ENCODE measurements around the gene PCNT. TPM values are rescaled to one million over a fixed set of nuclear protein-coding genes. Genes with fewer than 3 reads are reported as not detected.

The PCNT gene
- total and polyA plus RNA-seq, 2 of the 4 experiments (the other 2 are of a cell fraction): 10.0 to 19.4 TPM

GRCh38 chr21:46472246-46472645, 148.3 kb downstream of the PCNT start:
- Histone ChIP-seq H4K8ac (ENCODE audit: low read depth in 2 of 2, low read length in 2 of 2) (no peak overlapping the region), H4K5ac (ENCODE audit: low read depth, low read length) (no peak overlapping the region), H3K4ac (ENCODE audit: low read depth, low read length) (no peak overlapping the region), H3K27me3 (ENCODE audit: control insufficient read depth, insufficient read depth, low read length) (no peaks in the 10 kb centered on the region), H3K18ac (ENCODE audit: low read depth, low read length) (no peak overlapping the region), H3K23ac (ENCODE audit: low read depth, low read length) (no peak overlapping the region), H3K4me3 (ENCODE audit: insufficient read depth, low read depth, low read length) (no peak overlapping the region), H2BK120ac (ENCODE audit: low read depth, low read length) (no peak overlapping the region), H3K9me1 (ENCODE audit: insufficient read depth, low read length) (peaks cover 13% of the 10 kb centered on the region), H2BK15ac (ENCODE audit: low read depth, low read length) (no peak overlapping the region), H4K91ac (ENCODE audit: insufficient read depth, low read depth, low read length) (no peak overlapping the region), H3K36me3 (ENCODE audit: control insufficient read depth, insufficient read depth, low read length) (peaks cover 3% of the 10 kb centered on the region; the same call in 1 of the 2 replicates), H4K20me1 (ENCODE audit: insufficient read depth, low read length) (peaks cover 23% of the 10 kb centered on the region), H2BK20ac (ENCODE audit: low read depth, low read length) (no peak overlapping the region), H3K4me1 (ENCODE audit: control insufficient read depth, insufficient read depth, low read length) (peaks cover 4% of the 10 kb centered on the region; the same call in 1 of the 2 replicates), H2AFZ (replicated peaks; ENCODE audit: low read length, poor library complexity) (no peak overlapping the region), H3K56ac (ENCODE audit: extremely low read depth, insufficient read depth, low read length) (no peak overlapping the region), H2AK9ac (replicated peaks; ENCODE audit: low read depth, low read length, poor library complexity) (no peak overlapping the region), H3K4me2 (ENCODE audit: low read depth, low read length) (no peak overlapping the region), H3K27ac (ENCODE audit: insufficient read depth, low read length) (no peak overlapping the region), H3K9ac (ENCODE audit: low read depth, low read length) (no peak overlapping the region), H3K14ac (replicated peaks; ENCODE audit: low read depth, low read length) (peak overlapping the region; percentile 3; the same call in 1 of the 2 replicates), H3K79me1 (ENCODE audit: low read depth in 1 of 2, low read length in 2 of 2) (peaks cover 37 to 66% of the 10 kb centered on the region in 2 experiments), H2BK5ac (ENCODE audit: low read depth, low read length, poor library complexity, severe bottlenecking) (no peak overlapping the region), H2AK5ac (ENCODE audit: low read depth, low read length) (no peak overlapping the region), H3K9me3 (ENCODE audit: control insufficient read depth, insufficient read depth, low read length) (no peaks in the 10 kb centered on the region)
- intact Hi-C loops (cut with micrococcal nuclease): no loop called here
- in situ Hi-C loops (cut with MboI; ENCODE audit: low sequenced_read_pairs): no loop called here
- dilution Hi-C loops (cut with HindIII; ENCODE audit: low sequenced_read_pairs, unreplicated experiment): no loop called here
- 92% methylated on average over 5 of the region's 6 CpGs; no CpG with 5 or more reads in 1 of the 2 experiments for WGBS, 2 experiments (ENCODE audit: extremely low coverage in 2 of 2, insufficient read length in 1 of 2)
- BruUV-seq (replicated peaks): no TSS peak
- CTCF ChIA-PET: no interaction called here
- TF ChIP-seq FOS (IDR thresholded peaks at IDR 0.05; ENCODE audit: low read depth, low read length) (no peak), RCOR1 (IDR thresholded peaks at IDR 0.05; ENCODE audit: insufficient replicate concordance, low read length) (no peak), MAZ (IDR thresholded peaks at IDR 0.05; ENCODE audit: borderline replicate concordance, low read depth, low read length) (no peak), MAFK (IDR thresholded peaks at IDR 0.05; ENCODE audit: low read depth, low read length) (no peak), NFE2L2 (IDR thresholded peaks at IDR 0.05; ENCODE audit: low read depth, low read length) (no peak), USF2 (IDR thresholded peaks at IDR 0.05; ENCODE audit: low read depth, low read length) (no peak), RFX5 (IDR thresholded peaks at IDR 0.05; ENCODE audit: low read depth, low read length) (no peak), SMC3 (IDR thresholded peaks at IDR 0.05; ENCODE audit: low read depth, low read length) (no peak), MXI1 (IDR thresholded peaks at IDR 0.05; ENCODE audit: borderline replicate concordance, low read depth, low read length) (no peak)
- DNase-seq (peak; percentile 32), ATAC-seq (ENCODE audit: low read depth) (peak; percentile 65)
- POLR2A ChIA-PET (ENCODE audit: unreplicated experiment): interaction anchor here (0.6 kb wide), 1 partner anchor 1189 kb away, joined by 3 read pairs; no protein-coding TSS in a partner anchor
